SK-N-SH (cell line): ENCODE data around the gene C19orf73. TPM values are rescaled to one million over a fixed set of nuclear protein-coding genes. Genes with fewer than 3 reads are reported as not detected.

ENCODE experiments used
- CTCF ChIA-PET: fragments of 300-600, 350-600 bp; formaldehyde crosslinking; extraction: SDS; loops from one replicate; lab custom pipeline; 2021; lab: Yijun Ruan, JAX
- POLR2A ChIA-PET: fragments of 350-600 bp; sonication (Branson Sonifier 250); formaldehyde crosslinking; extraction: SDS; loops from one replicate; lab custom pipeline; 2020; ENCODE audit warnings: antibody characterized with exemption, inconsistent platforms; lab: Yijun Ruan, JAX
- DNase-seq: peaks from one replicate; pipeline ENCODE4 v3.0.0; 2012
- H2AFZ ChIP-seq: fragments of 200-600 bp; sonication (generic); 2 replicates; pipeline ENCODE4 v1.8.1; 2016; ENCODE audit warnings: antibody characterized with exemption, mild to moderate bottlenecking, low read depth
- H3F3A ChIP-seq: fragments of 200-600 bp; sonication (generic); replicated peaks from 2 replicates; pipeline ENCODE3; 2016; ENCODE audit warnings: antibody characterized with exemption, mild to moderate bottlenecking; ENCODE audit not compliant: insufficient read depth
- H3K27ac ChIP-seq, 2 experiments: fragments of 200-500 bp in 1 of 2; fragments of 200-600 bp in 1 of 2; sonication (Bioruptor generic) in 1 of 2; sonication (generic), shearing (Covaris generic) in 1 of 2; 2 replicates each; pipeline versions ENCODE4 v1.5.1 to v1.6.1; 2014 to 2016; ENCODE audit warnings: low read depth in 2 of 2, inconsistent platforms in 1 of 2, low read length in 1 of 2, mild to moderate bottlenecking in 1 of 2, mixed read lengths in 1 of 2
- H3K27me3 ChIP-seq: fragments of 200-600 bp; sonication (generic), shearing (Covaris generic); 2 replicates; pipeline ENCODE4 v1.6.1; 2016; ENCODE audit warnings: mixed run types; ENCODE audit not compliant: insufficient read depth
- H3K36me3 ChIP-seq, 2 experiments: fragments of 200-500 bp in 1 of 2; fragments of 200-600 bp in 1 of 2; sonication (Bioruptor generic) in 1 of 2; sonication (generic) in 1 of 2; replicated peaks in 1 of 2; 2 replicates each; pipeline versions ENCODE3 to v1.5.1; 2014 to 2016; ENCODE audit warnings: low read length in 1 of 2, mild to moderate bottlenecking in 1 of 2; ENCODE audit not compliant: insufficient read depth in 2 of 2, control insufficient read depth in 1 of 2
- H3K4me1 ChIP-seq, 2 experiments: fragments of 200-500 bp in 1 of 2; fragments of 200-600 bp in 1 of 2; sonication (Bioruptor generic) in 1 of 2; sonication (generic), shearing (Covaris generic) in 1 of 2; 2 replicates each; pipeline versions ENCODE4 v1.5.1 to v1.6.1; 2014 to 2016; ENCODE audit warnings: low read depth in 1 of 2, low read length in 1 of 2, mixed run types in 1 of 2; ENCODE audit not compliant: insufficient read depth in 2 of 2, control insufficient read depth in 1 of 2
- H3K4me2 ChIP-seq: fragments of 200-600 bp; sonication (generic), shearing (Covaris generic); 2 replicates; pipeline ENCODE4 v1.6.1; 2017; ENCODE audit warnings: mixed run types
- H3K4me3 ChIP-seq, 2 experiments: fragments of 200-500 bp in 1 of 2; fragments of 200-600 bp in 1 of 2; sonication (Bioruptor generic) in 1 of 2; sonication (generic), shearing (Covaris generic) in 1 of 2; 2 replicates each; pipeline versions ENCODE4 v1.5.1 to v1.8.1; 2014 to 2016; ENCODE audit warnings: low read depth in 2 of 2, inconsistent platforms in 1 of 2, low read length in 1 of 2, mild to moderate bottlenecking in 1 of 2, mixed read lengths in 1 of 2, moderate library complexity in 1 of 2
- H3K79me2 ChIP-seq: fragments of 200-600 bp; sonication (generic); 2 replicates; pipeline ENCODE4 v1.8.1; 2017; ENCODE audit warnings: mild to moderate bottlenecking; ENCODE audit not compliant: insufficient read depth
- H3K9ac ChIP-seq: fragments of 200-600 bp; sonication (generic); 2 replicates; pipeline ENCODE4 v1.6.1; 2017; ENCODE audit warnings: mixed run types
- H3K9me2 ChIP-seq: fragments of 200-600 bp; sonication (generic); 2 replicates; pipeline ENCODE4 v1.6.1; 2017; ENCODE audit warnings: mixed run types
- H3K9me3 ChIP-seq: fragments of 200-600 bp; sonication (generic); 2 replicates; pipeline ENCODE4 v1.6.1; 2017; ENCODE audit warnings: mixed run types, mild to moderate bottlenecking, moderate library complexity
- H4K20me1 ChIP-seq: fragments of 200-600 bp; sonication (generic); 2 replicates; pipeline ENCODE4 v1.6.1; 2017; ENCODE audit warnings: mild to moderate bottlenecking, mixed run types; ENCODE audit not compliant: insufficient read depth
- CHD2 ChIP-seq: fragments of 150-350 bp; IDR thresholded peaks from 2 replicates; pipeline ENCODE4 v1.6.1; 2018; ENCODE audit warnings: low read length; ENCODE audit not compliant: partially characterized antibody
- EP300 ChIP-seq, 2 experiments: IDR thresholded peaks; 2 replicates each; pipeline versions ENCODE4 v1.4.0 to v1.6.1; 2012; ENCODE audit warnings: borderline replicate concordance in 1 of 2, low read depth in 1 of 2, low read length in 1 of 2
- FOXM1 ChIP-seq: IDR thresholded peaks from 2 replicates; pipeline ENCODE4 v1.4.0; 2012; ENCODE audit warnings: low read depth, mild to moderate bottlenecking
- GABPA ChIP-seq: IDR thresholded peaks from 2 replicates; pipeline ENCODE4 v1.4.0; 2012; ENCODE audit warnings: low read depth, mild to moderate bottlenecking
- MXI1 ChIP-seq: IDR thresholded peaks from 2 replicates; pipeline ENCODE4 v1.6.1; 2012; ENCODE audit warnings: mild to moderate bottlenecking, low read depth, low read length, improper control_type of control experiment
- NRF1 ChIP-seq: IDR thresholded peaks from 2 replicates; pipeline ENCODE4 v1.6.1; 2012; ENCODE audit warnings: low read depth, mild to moderate bottlenecking, low read length
- PBX3 ChIP-seq: IDR thresholded peaks from 2 replicates; pipeline ENCODE4; 2012
- POLR2AphosphoS5 ChIP-seq: IDR thresholded peaks from 2 replicates; pipeline ENCODE4 v1.6.1; 2012; ENCODE audit warnings: low read depth, low read length
- RFX5 ChIP-seq: IDR thresholded peaks from 2 replicates; pipeline ENCODE4 v1.6.1; 2012; ENCODE audit warnings: mild to moderate bottlenecking, improper control_type of control experiment, low read length
- USF2 ChIP-seq: fragments of 150-350 bp; IDR thresholded peaks from 2 replicates; pipeline ENCODE4 v1.6.1; 2017; ENCODE audit warnings: antibody characterized with exemption, low read length, low read depth, borderline replicate concordance
- ZBTB33 ChIP-seq: IDR thresholded peaks from 2 replicates; pipeline ENCODE4 v1.4.0; 2012; ENCODE audit warnings: low read depth, borderline replicate concordance
- WGBS: methylation state at CpG from one replicate; pipeline ENCODE4 v1.1.6; 2017; ENCODE audit warnings: low lambda C conversion rate; 5-methylcytosine and 5-hydroxymethylcytosine counted together
- polyA plus RNA-seq, 3 experiments: library from polyadenylated mRNA; depleted of rRNA; stranded (reverse); fragments of >200 nt; gene quantifications; 2 replicates each; pipeline ENCODE4 v1.2.3, GENCODE V29; 2012
- TF ChIP-seq, protein P1 (sequence below): fragments of 150-350 bp; IDR thresholded peaks from 2 replicates; pipeline ENCODE4 v1.6.1; 2016; ENCODE audit warnings: mild to moderate bottlenecking, low read depth, low read length

C19orf73 gene
- polyA plus RNA-seq, 1 of the 3 experiments (the other 2 are of a cell fraction), result 3.0 TPM

GRCh38 chr19:49091391-49092038 is 27.4 kb downstream of the C19orf73 start (continued):
- TF ChIP-seq ZBTB33 (no peak), EP300 (IDR thresholded peaks at IDR 0.05; ENCODE audit: borderline replicate concordance in 1 of 2, low read depth in 1 of 2, low read length in 1 of 2) (no peak)

GRCh38 chr19:49086296-49086695 is 32.6 kb downstream of the C19orf73 start:
- peaks cover 10 to 12% of the 10 kb centered on the region in 2 experiments; a peak in 1 of 4 replicates for H3K4me1 ChIP-seq
- peaks cover 5% of the 10 kb centered on the region for H3F3A ChIP-seq
- H3K9me3 ChIP-seq, result no peaks in the 10 kb centered on the region

More at GRCh38 chr19:49086296-49086695, 32.6 kb downstream of the C19orf73 start:
- ChIA-PET POLR2A (no interaction called here), CTCF (interaction anchor here (0.6 to 4.3 kb wide), 5 partner anchors 12 to 134 kb away, joined by 3 to 40 read pairs (median 10); a partner anchor contains a TSS)
- peaks cover 64% of the 10 kb centered on the region for H3K79me2 ChIP-seq
- TF ChIP-seq USF2 (no peak), RFX5 (no peak), GABPA (no peak), PBX3 (no peak), FOXM1 (no peak), POLR2AphosphoS5 (no peak), NRF1 (no peak), MXI1 (no peak), CHD2 (no peak)
- TF ChIP-seq, protein P1, sequence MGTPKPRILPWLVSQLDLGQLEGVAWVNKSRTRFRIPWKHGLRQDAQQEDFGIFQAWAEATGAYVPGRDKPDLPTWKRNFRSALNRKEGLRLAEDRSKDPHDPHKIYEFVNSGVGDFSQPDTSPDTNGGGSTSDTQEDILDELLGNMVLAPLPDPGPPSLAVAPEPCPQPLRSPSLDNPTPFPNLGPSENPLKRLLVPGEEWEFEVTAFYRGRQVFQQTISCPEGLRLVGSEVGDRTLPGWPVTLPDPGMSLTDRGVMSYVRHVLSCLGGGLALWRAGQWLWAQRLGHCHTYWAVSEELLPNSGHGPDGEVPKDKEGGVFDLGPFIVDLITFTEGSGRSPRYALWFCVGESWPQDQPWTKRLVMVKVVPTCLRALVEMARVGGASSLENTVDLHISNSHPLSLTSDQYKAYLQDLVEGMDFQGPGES, result no peak
- 23% methylated on average over 10 of the region's 11 CpGs for WGBS
- H3K27me3 ChIP-seq, result no peaks in the 10 kb centered on the region
- H3K4me2 ChIP-seq, result peak overlapping the region; percentile 99
- no peak for DNase-seq
- H2AFZ ChIP-seq, result no peak overlapping the region
- peak overlapping the region; percentile 78 to 99 for H3K4me3 ChIP-seq
- no peaks in the 10 kb centered on the region for H3K9me2 ChIP-seq
- peaks cover 58% of the 10 kb centered on the region for H4K20me1 ChIP-seq
- no peak overlapping the region; a peak in 1 of 4 replicates for H3K27ac ChIP-seq
- peak overlapping the region; percentile 98 for H3K9ac ChIP-seq
- peaks cover 22 to 38% of the 10 kb centered on the region in 2 experiments for H3K36me3 ChIP-seq
